GM19467 (cell line): Measurements from ENCODE around the gene ERLEC1.
"Not testable (repeated sequence)": the region's sequence is repeated elsewhere in the genome, so short reads cannot be mapped to it uniquely, and the experiment has no call there.

Source experiments
- ATAC-seq: cut with Tn5 transposase; IDR thresholded peaks from one replicate; pipeline ENCODE4 v1.9.1; 2021; ENCODE audit warnings: mild to moderate bottlenecking, moderate library complexity; ENCODE audit not compliant: unreplicated experiment

ERLEC1 gene

GRCh38 chr2:53829273-53829979, 42.6 kb downstream of the ERLEC1 start:
- ATAC-seq = no peak

- not testable (repeated sequence) for ATAC-seq
These were observed 43.1 kb downstream of the ERLEC1 start for GRCh38 chr2:53829980-53830290.

GRCh38 chr2:53840580-53840979, 53.7 kb downstream of the ERLEC1 start:
- ATAC-seq = no peak

- ATAC-seq = not testable (repeated sequence)
These were observed 54.8 kb downstream of the ERLEC1 start for GRCh38 chr2:53841651-53842050.

- ATAC-seq = no peak
These were observed 56.0 kb downstream of the ERLEC1 start for GRCh38 chr2:53842891-53843290.

- no peak for ATAC-seq
These were observed 56.8 kb downstream of the ERLEC1 start for GRCh38 chr2:53843595-53843994.

- ATAC-seq = no peak
These were observed 61.2 kb downstream of the ERLEC1 start for GRCh38 chr2:53848062-53848461.

GRCh38 chr2:53851052-53851757, 64.4 kb downstream of the ERLEC1 start:
- not testable (repeated sequence) for ATAC-seq

- ATAC-seq = no peak
These were observed 65.7 kb downstream of the ERLEC1 start for GRCh38 chr2:53852532-53852931.

- ATAC-seq = no peak
These were observed 67.8 kb downstream of the ERLEC1 start for GRCh38 chr2:53854678-53855077.

- ATAC-seq = no peak
These were observed 69.4 kb downstream of the ERLEC1 start for GRCh38 chr2:53856272-53856671.

- ATAC-seq = no peak
These were observed 72.7 kb downstream of the ERLEC1 start, which contains the start of gene GPR75 for GRCh38 chr2:53859206-53860181. TSS of gene GPR75 (minus strand) at chr2:53859967. CDS start at chr2:53854756, 5,211 bp downstream.

GRCh38 chr2:53861824-53862223, 75.0 kb downstream of the ERLEC1 start:
- ATAC-seq = no peak

GRCh38 chr2:53863538-53864227, 76.8 kb downstream of the ERLEC1 start:
- no peak for ATAC-seq

- no peak for ATAC-seq
These were observed 78.4 kb downstream of the ERLEC1 start for GRCh38 chr2:53865264-53865663.

GRCh38 chr2:53865962-53866361, 79.1 kb downstream of the ERLEC1 start:
- ATAC-seq = no peak

- no peak for ATAC-seq
These were observed 80.3 kb downstream of the ERLEC1 start for GRCh38 chr2:53867169-53867568.

- ATAC-seq = no peak
These were observed 80.9 kb downstream of the ERLEC1 start for GRCh38 chr2:53867773-53868172.
